ENCODE measurements around the gene MTMR3. TPM values are rescaled to one million over a fixed set of nuclear protein-coding genes. Genes with fewer than 3 reads are reported as not detected.

Gene MTMR3
- total and polyA plus RNA-seq, 4 donors, result 13.6 to 86.0 (median 41.3) TPM

DNA sequence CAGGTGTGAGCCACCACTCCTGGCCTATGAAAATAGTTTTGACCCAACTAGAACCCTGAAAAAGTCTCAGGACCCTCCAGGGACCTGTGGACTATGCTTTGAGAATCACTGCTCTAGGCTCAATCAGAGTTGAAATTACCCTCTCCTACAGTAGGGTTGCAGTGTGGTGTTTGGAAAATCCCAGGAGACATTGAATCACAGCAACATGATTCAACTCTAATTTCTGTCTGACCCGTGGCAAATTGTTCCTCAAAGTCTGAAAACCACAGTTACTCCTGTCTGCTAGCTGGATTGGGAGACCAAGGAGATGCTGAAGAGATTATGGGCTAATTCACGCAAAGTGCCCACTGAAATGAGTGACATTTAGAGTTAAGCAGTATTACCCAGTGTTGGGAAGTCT is 5.4 kb upstream of the MTMR3 start:
- DNase-seq, result no peak
- 67 to 72% methylated on average over 2 of the region's 2 CpGs for WGBS, 2 donors
- no peak for ATAC-seq (ENCODE audit: insufficient read depth, low FRiP score)

DNA sequence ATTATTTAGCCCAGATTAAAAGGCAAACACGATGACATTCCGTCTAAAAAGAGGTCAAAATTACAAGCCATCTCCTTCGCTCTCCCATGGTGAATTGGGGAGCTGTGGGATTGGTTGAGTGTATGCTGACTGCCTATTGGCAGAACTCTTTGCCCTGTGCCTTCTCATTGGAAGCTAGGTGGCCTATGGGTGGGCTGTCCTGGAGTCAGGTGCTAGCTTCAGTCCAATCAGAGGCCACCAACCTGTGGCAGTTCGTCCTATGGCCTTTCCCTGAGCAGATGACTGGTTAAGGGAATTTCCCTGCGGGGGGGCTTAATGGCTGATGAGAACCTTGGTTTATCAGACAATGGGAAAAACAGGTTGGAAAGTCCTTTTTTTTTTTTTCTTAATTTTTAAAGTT is 3.2 kb upstream of the MTMR3 start:
- Histone ChIP-seq H3K27me3 (ENCODE audit: control insufficient read depth in 3 of 3, insufficient read depth in 3 of 3, low read length in 2 of 3) (peaks cover 0 to 2% (median 0%) of the 10 kb centered on the region in 3 donors), H3K27ac (ENCODE audit: low read depth in 1 of 2, low read length in 1 of 2) (no peak overlapping the region), H3K36me3 (ENCODE audit: control insufficient read depth in 4 of 4, insufficient read depth in 4 of 4, low read length in 4 of 4) (no peaks in the 10 kb centered on the region), H3K9me3 (ENCODE audit: control insufficient read depth in 4 of 4, insufficient read depth in 3 of 4, low read length in 3 of 4) (no peaks in the 10 kb centered on the region), H3K4me1 (ENCODE audit: control insufficient read depth in 5 of 5, insufficient read depth in 5 of 5, low read length in 5 of 5) (peaks cover 0 to 6% (median 3%) of the 10 kb centered on the region in 5 donors), H3K9ac (ENCODE audit: insufficient read depth in 1 of 2, low read length in 2 of 2) (no peak overlapping the region), H3K4me3 (no peak overlapping the region)
- ATAC-seq (ENCODE audit: insufficient read depth, low FRiP score) (no peak), DNase-seq (no peak)
- TF ChIP-seq, protein P1, sequence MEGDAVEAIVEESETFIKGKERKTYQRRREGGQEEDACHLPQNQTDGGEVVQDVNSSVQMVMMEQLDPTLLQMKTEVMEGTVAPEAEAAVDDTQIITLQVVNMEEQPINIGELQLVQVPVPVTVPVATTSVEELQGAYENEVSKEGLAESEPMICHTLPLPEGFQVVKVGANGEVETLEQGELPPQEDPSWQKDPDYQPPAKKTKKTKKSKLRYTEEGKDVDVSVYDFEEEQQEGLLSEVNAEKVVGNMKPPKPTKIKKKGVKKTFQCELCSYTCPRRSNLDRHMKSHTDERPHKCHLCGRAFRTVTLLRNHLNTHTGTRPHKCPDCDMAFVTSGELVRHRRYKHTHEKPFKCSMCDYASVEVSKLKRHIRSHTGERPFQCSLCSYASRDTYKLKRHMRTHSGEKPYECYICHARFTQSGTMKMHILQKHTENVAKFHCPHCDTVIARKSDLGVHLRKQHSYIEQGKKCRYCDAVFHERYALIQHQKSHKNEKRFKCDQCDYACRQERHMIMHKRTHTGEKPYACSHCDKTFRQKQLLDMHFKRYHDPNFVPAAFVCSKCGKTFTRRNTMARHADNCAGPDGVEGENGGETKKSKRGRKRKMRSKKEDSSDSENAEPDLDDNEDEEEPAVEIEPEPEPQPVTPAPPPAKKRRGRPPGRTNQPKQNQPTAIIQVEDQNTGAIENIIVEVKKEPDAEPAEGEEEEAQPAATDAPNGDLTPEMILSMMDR (IDR thresholded peaks at IDR 0.05; ENCODE audit: control extremely low read depth, extremely low read depth), result no peak
- WGBS, 2 donors, result 95 to 96% methylated on average over 5 of the region's 5 CpGs

More for the DNA sequence above, 5.4 kb upstream of the MTMR3 start:
- Histone ChIP-seq H3K9ac (ENCODE audit: insufficient read depth in 1 of 2, low read length in 2 of 2) (no peak overlapping the region), H3K9me3 (ENCODE audit: control insufficient read depth in 4 of 4, insufficient read depth in 3 of 4, low read length in 3 of 4) (no peaks in the 10 kb centered on the region), H3K4me3 (no peak overlapping the region), H3K4me1 (ENCODE audit: control insufficient read depth in 5 of 5, insufficient read depth in 5 of 5, low read length in 5 of 5) (no peaks in the 10 kb centered on the region), H3K27me3 (ENCODE audit: control insufficient read depth in 3 of 3, insufficient read depth in 3 of 3, low read length in 2 of 3) (peaks cover 0 to 2% (median 0%) of the 10 kb centered on the region in 3 donors), H3K27ac (ENCODE audit: low read depth in 1 of 2, low read length in 1 of 2) (no peak overlapping the region), H3K36me3 (ENCODE audit: control insufficient read depth in 4 of 4, insufficient read depth in 4 of 4, low read length in 4 of 4) (no peaks in the 10 kb centered on the region)
- TF ChIP-seq, protein P1 (IDR thresholded peaks at IDR 0.05; ENCODE audit: control extremely low read depth, extremely low read depth), result no peak

DNA sequence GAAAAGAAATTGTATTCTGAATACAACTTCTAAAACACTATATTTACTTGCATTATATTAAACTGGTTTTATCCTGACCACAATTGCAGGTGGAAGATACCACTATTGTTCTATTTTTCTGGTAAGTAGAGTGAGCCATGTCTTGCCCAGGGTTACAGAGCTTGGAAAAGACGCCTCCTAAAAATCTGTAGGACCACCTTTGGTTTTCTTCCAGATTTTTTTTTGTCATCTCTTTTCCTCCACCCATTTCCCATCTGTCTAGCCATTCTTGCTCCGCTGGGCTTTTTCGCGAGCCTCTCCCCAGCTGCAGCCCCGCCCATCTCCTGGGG is 294 bp upstream of the MTMR3 start:
- ATAC-seq (ENCODE audit: insufficient read depth, low FRiP score) (no peak), DNase-seq (no peak)
- no peak overlapping the region for H3K27ac ChIP-seq (ENCODE audit: low read depth in 1 of 2, low read length in 1 of 2)
- no peaks in the 10 kb centered on the region for H3K9me3 ChIP-seq (ENCODE audit: control insufficient read depth in 4 of 4, insufficient read depth in 3 of 4, low read length in 3 of 4)
- H3K27me3 ChIP-seq (ENCODE audit: control insufficient read depth in 3 of 3, insufficient read depth in 3 of 3, low read length in 2 of 3), result peaks cover 0 to under 1% (median 0%) of the 10 kb centered on the region in 3 donors
- H3K9ac ChIP-seq (ENCODE audit: insufficient read depth in 1 of 2, low read length in 2 of 2), result no peak overlapping the region
- TF ChIP-seq, protein P1 (IDR thresholded peaks at IDR 0.05; ENCODE audit: control extremely low read depth, extremely low read depth), result no peak
- peaks cover 3 to 20% (median 16%) of the 10 kb centered on the region in 5 donors for H3K4me1 ChIP-seq (ENCODE audit: control insufficient read depth in 5 of 5, insufficient read depth in 5 of 5, low read length in 5 of 5)
- H3K36me3 ChIP-seq (ENCODE audit: control insufficient read depth in 4 of 4, insufficient read depth in 4 of 4, low read length in 4 of 4), result no peaks in the 10 kb centered on the region
- WGBS, 2 donors, result 0 to 1% methylated on average over 5 of the region's 5 CpGs
- H3K4me3 ChIP-seq, result no peak overlapping the region

DNA sequence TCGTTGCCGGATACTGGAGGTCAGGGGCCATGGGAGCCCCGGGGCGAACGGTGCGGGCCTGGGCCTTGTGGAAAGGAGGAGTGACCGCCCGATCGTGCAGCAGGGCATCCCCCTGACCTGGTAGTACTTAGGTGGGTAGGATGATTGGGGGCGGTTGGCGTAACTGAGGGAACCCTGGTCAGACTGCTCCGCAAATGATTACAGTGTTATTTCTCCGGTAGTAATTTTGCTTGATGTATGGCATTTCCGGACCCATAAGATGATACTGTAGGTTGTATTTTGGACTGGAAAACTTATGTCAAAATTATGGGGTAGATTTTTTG is 762 bp downstream of the MTMR3 start:
- H3K4me1 ChIP-seq (ENCODE audit: control insufficient read depth in 5 of 5, insufficient read depth in 5 of 5, low read length in 5 of 5), result peaks cover 3 to 20% (median 18%) of the 10 kb centered on the region in 5 donors
- WGBS, 2 donors, result 0 to 1% methylated on average over 14 of the region's 14 CpGs
- no peak for ATAC-seq (ENCODE audit: insufficient read depth, low FRiP score)

More for the DNA sequence above, 762 bp downstream of the MTMR3 start:
- Histone ChIP-seq H3K27me3 (ENCODE audit: control insufficient read depth in 3 of 3, insufficient read depth in 3 of 3, low read length in 2 of 3) (no peaks in the 10 kb centered on the region), H3K36me3 (ENCODE audit: control insufficient read depth in 4 of 4, insufficient read depth in 4 of 4, low read length in 4 of 4) (no peaks in the 10 kb centered on the region), H3K9ac (ENCODE audit: insufficient read depth in 1 of 2, low read length in 2 of 2) (peak overlapping the region; percentile 44 to 73), H3K9me3 (ENCODE audit: control insufficient read depth in 4 of 4, insufficient read depth in 3 of 4, low read length in 3 of 4) (no peaks in the 10 kb centered on the region), H3K27ac (ENCODE audit: low read depth in 1 of 2, low read length in 1 of 2) (peak overlapping the region; percentile 99 to 100), H3K4me3 (peak overlapping the region; percentile 99)
- DNase-seq, result no peak
- TF ChIP-seq, protein P1 (IDR thresholded peaks at IDR 0.05; ENCODE audit: control extremely low read depth, extremely low read depth), result no peak
